IMR-90 (cell line): ENCODE measurements around the gene DRD4. TPM values are rescaled to one million over a fixed set of nuclear protein-coding genes. Genes with fewer than 3 reads are reported as not detected.
A peak's percentile ranks its signal among the peaks of the same experiment; 100 is the strongest.

Experiments
- ATAC-seq: fragments of 200-7000 bp; cut with Tn5 transposase; 2 replicates; pipeline ENCODE4 v1.9.1; 2020; ENCODE audit warnings: low read depth, mild to moderate bottlenecking, moderate library complexity
- BruUV-seq: library from RNA; stranded (reverse); fragments of 400-500 nt; replicated peaks from 2 replicates; lab custom pipeline; 2021; lab: Mats Ljungman, UMichigan
- CTCF ChIA-PET: fragments of 300-600 bp; formaldehyde crosslinking; extraction: SDS; loops from one replicate; lab custom pipeline; 2021; ENCODE audit warnings: antibody characterized with exemption; lab: Yijun Ruan, JAX
- POLR2A ChIA-PET: fragments of 300-600 bp; sonication (Branson Sonifier 250); formaldehyde crosslinking; loops from one replicate; lab custom pipeline; 2022; ENCODE audit warnings: antibody characterized with exemption; ENCODE audit not compliant: unreplicated experiment; lab: Charles Lee
- DNase-seq: peaks from one replicate; pipeline ENCODE4 v3.0.0; 2013
- H2AFZ ChIP-seq: replicated peaks from 2 replicates; pipeline ENCODE3; 2013; ENCODE audit warnings: low read length, mild to moderate bottlenecking; ENCODE audit not compliant: poor library complexity
- H2AK5ac ChIP-seq: 2 replicates; pipeline ENCODE4 v1.6.1; 2013; ENCODE audit warnings: low read depth, low read length, inconsistent platforms
- H2AK9ac ChIP-seq: replicated peaks from 2 replicates; pipeline ENCODE3; 2013; ENCODE audit warnings: mild to moderate bottlenecking, low read depth, low read length, moderate library complexity; ENCODE audit not compliant: poor library complexity
- H2BK120ac ChIP-seq: 2 replicates; pipeline ENCODE4 v1.6.1; 2013; ENCODE audit warnings: low read depth, low read length, inconsistent platforms
- H2BK15ac ChIP-seq: 3 replicates; pipeline ENCODE4 v1.6.1; 2013; ENCODE audit warnings: low read depth, low read length, inconsistent platforms
- H2BK20ac ChIP-seq: 2 replicates; pipeline ENCODE4 v1.6.1; 2013; ENCODE audit warnings: low read depth, mild to moderate bottlenecking, inconsistent platforms, low read length, moderate library complexity
- H2BK5ac ChIP-seq: 2 replicates; pipeline ENCODE4 v1.6.1; 2013; ENCODE audit warnings: mild to moderate bottlenecking, low read depth, low read length, inconsistent platforms; ENCODE audit not compliant: poor library complexity, severe bottlenecking
- H3K14ac ChIP-seq: replicated peaks from 2 replicates; pipeline ENCODE4 v1.6.1; 2013; ENCODE audit warnings: low read depth, low read length, inconsistent platforms
- H3K18ac ChIP-seq: 2 replicates; pipeline ENCODE4 v1.6.1; 2013; ENCODE audit warnings: low read depth, low read length, control low read depth
- H3K23ac ChIP-seq: 2 replicates; pipeline ENCODE4 v1.6.1; 2013; ENCODE audit warnings: low read depth, low read length, inconsistent platforms
- H3K27ac ChIP-seq: 2 replicates; pipeline ENCODE4 v1.5.1; 2013; ENCODE audit warnings: mild to moderate bottlenecking, control low read depth, low read length; ENCODE audit not compliant: insufficient read depth
- H3K27me3 ChIP-seq: 2 replicates; pipeline ENCODE4 v1.6.1; 2013; ENCODE audit warnings: low read length; ENCODE audit not compliant: control insufficient read depth, insufficient read depth
- H3K36me3 ChIP-seq: 2 replicates; pipeline ENCODE4 v1.6.1; 2013; ENCODE audit warnings: low read length, mixed read lengths; ENCODE audit not compliant: control insufficient read depth, insufficient read depth
- H3K4ac ChIP-seq: 2 replicates; pipeline ENCODE4 v1.6.1; 2013; ENCODE audit warnings: low read depth, low read length, inconsistent platforms
- H3K4me1 ChIP-seq: 2 replicates; pipeline ENCODE4 v1.6.1; 2013; ENCODE audit warnings: low read length, mixed read lengths; ENCODE audit not compliant: control insufficient read depth, insufficient read depth
- H3K4me2 ChIP-seq: 2 replicates; pipeline ENCODE4 v1.6.1; 2013; ENCODE audit warnings: low read depth, mild to moderate bottlenecking, control low read depth, low read length, moderate library complexity
- H3K4me3 ChIP-seq: 2 replicates; pipeline ENCODE4 v1.5.1; 2013; ENCODE audit warnings: low read depth, mild to moderate bottlenecking, control low read depth, low read length, moderate library complexity; ENCODE audit not compliant: insufficient read depth
- H3K56ac ChIP-seq: 2 replicates; pipeline ENCODE4 v1.6.1; 2013; ENCODE audit warnings: low read length, inconsistent platforms; ENCODE audit not compliant: insufficient read depth; ENCODE audit errors: extremely low read depth
- H3K79me1 ChIP-seq, 2 experiments: 2 replicates each; pipeline ENCODE4 v1.6.1; 2013; ENCODE audit warnings: low read length in 2 of 2, inconsistent platforms in 1 of 2, low read depth in 1 of 2
- H3K9ac ChIP-seq: 2 replicates; pipeline ENCODE4 v1.6.1; 2013; ENCODE audit warnings: low read depth, low read length, control low read depth
- H3K9me1 ChIP-seq: 2 replicates; pipeline ENCODE4 v1.6.1; 2013; ENCODE audit warnings: low read length, inconsistent platforms; ENCODE audit not compliant: insufficient read depth
- H3K9me3 ChIP-seq: 2 replicates; pipeline ENCODE4 v1.6.1; 2013; ENCODE audit warnings: low read length; ENCODE audit not compliant: control insufficient read depth, insufficient read depth
- H4K20me1 ChIP-seq: 2 replicates; pipeline ENCODE4 v1.6.1; 2013; ENCODE audit warnings: low read length, inconsistent platforms; ENCODE audit not compliant: insufficient read depth
- H4K5ac ChIP-seq: 2 replicates; pipeline ENCODE4 v1.6.1; 2013; ENCODE audit warnings: mild to moderate bottlenecking, low read depth, low read length, control low read depth
- H4K8ac ChIP-seq, 2 experiments: 2 replicates each; pipeline ENCODE4 v1.6.1; 2013; ENCODE audit warnings: low read depth in 2 of 2, low read length in 2 of 2, control low read depth in 1 of 2, inconsistent platforms in 1 of 2
- H4K91ac ChIP-seq: 2 replicates; pipeline ENCODE4 v1.6.1; 2013; ENCODE audit warnings: low read depth, low read length, inconsistent platforms; ENCODE audit not compliant: insufficient read depth
- BHLHE40 ChIP-seq: fragments of 150-350 bp; IDR thresholded peaks from 2 replicates; pipeline ENCODE4 v1.6.1; 2016; ENCODE audit warnings: mild to moderate bottlenecking, low read depth, low read length
- CEBPB ChIP-seq: IDR thresholded peaks from 2 replicates; pipeline ENCODE4 v1.6.1; 2012; ENCODE audit warnings: low read depth, low read length, improper control_type of control experiment
- CHD1 ChIP-seq: IDR thresholded peaks from 2 replicates; pipeline ENCODE4 v1.6.1; 2012; ENCODE audit warnings: low read depth, low read length, improper control_type of control experiment
- ELK1 ChIP-seq: fragments of 150-350 bp; IDR thresholded peaks from 2 replicates; pipeline ENCODE4 v1.6.1; 2016; ENCODE audit warnings: low read depth, mild to moderate bottlenecking, low read length, moderate library complexity, borderline replicate concordance
- FOS ChIP-seq: fragments of 150-350 bp; IDR thresholded peaks from 2 replicates; pipeline ENCODE4 v1.6.1; 2016; ENCODE audit warnings: low read depth, low read length
- MAZ ChIP-seq: IDR thresholded peaks from 2 replicates; pipeline ENCODE4 v1.6.1; 2012; ENCODE audit warnings: low read depth, mild to moderate bottlenecking, low read length, improper control_type of control experiment, moderate library complexity, borderline replicate concordance
- MXI1 ChIP-seq: IDR thresholded peaks from 2 replicates; pipeline ENCODE4 v1.6.1; 2012; ENCODE audit warnings: low read depth, mild to moderate bottlenecking, low read length, moderate library complexity, borderline replicate concordance
- RFX5 ChIP-seq: IDR thresholded peaks from 2 replicates; pipeline ENCODE4 v1.8.0; 2012; ENCODE audit warnings: low read depth, mild to moderate bottlenecking, low read length, moderate library complexity
- USF2 ChIP-seq: fragments of 150-350 bp; IDR thresholded peaks from 2 replicates; pipeline ENCODE4 v1.6.1; 2017; ENCODE audit warnings: mild to moderate bottlenecking, antibody characterized with exemption, low read length, low read depth
- WGBS, 2 experiments: methylation state at CpG; one replicate each; pipeline versions ENCODE4 v1.1.5 to v1.1.7; 2013; ENCODE audit warnings: missing lambda C conversion rate in 2 of 2; ENCODE audit not compliant: insufficient read length in 1 of 2; ENCODE audit errors: extremely low coverage in 2 of 2; 5-methylcytosine and 5-hydroxymethylcytosine counted together
- dilution Hi-C: fragments of 300-500 bp; cut with HindIII; formaldehyde crosslinking; loops from one replicate; pipeline ENCODE4 v1.14.3; 2018; ENCODE audit warnings: low sequenced_read_pairs; ENCODE audit not compliant: unreplicated experiment
- in situ Hi-C: fragments of 300-500 bp; cut with MboI; formaldehyde crosslinking; loops from 3 replicates; pipeline ENCODE4 v1.14.3; 2019; ENCODE audit warnings: low sequenced_read_pairs, inconsistent platforms, mixed read lengths
- intact Hi-C: fragments of 100-400 bp; cut with micrococcal nuclease; formaldehyde crosslinking; loops from 2 replicates; pipeline ENCODE4 v1.10.0; 2022
- polyA plus RNA-seq, 3 experiments: library from polyadenylated mRNA; depleted of rRNA; stranded (reverse); fragments of >200 nt; gene quantifications; 2 replicates each; pipeline ENCODE4 v1.2.3, GENCODE V29; 2012; ENCODE audit warnings: low replicate concordance in 1 of 3
- total RNA-seq: library from RNA; depleted of rRNA; stranded (reverse); fragments of >200 nt; gene quantifications from 2 replicates; pipeline ENCODE4 v1.2.3, GENCODE V29; 2012

Gene DRD4
- total and polyA plus RNA-seq, 2 of the 4 experiments (the other 2 are of a cell fraction), result not detected

DNA sequence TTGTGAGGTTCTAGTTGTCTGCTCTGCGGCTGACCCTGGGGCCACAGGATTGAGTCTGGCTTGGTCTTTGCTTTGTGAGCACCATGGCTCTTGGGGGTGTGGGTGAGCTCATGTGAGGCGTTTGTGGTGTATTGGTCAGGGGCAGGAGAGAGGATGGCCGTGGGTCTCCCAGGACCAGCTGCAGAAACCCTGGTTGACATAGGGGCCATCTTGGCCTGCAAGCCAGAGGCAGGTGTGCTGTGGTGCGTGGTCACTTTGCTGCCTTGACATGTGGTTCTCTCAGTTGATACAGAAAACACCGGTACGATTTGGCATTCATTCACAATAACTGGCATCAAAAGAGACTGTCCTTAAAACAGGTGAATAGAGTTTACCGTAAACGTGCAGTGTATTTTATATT, 49.5 kb upstream of the DRD4 start (continued):
- TF ChIP-seq ELK1 (no peak), USF2 (no peak), RFX5 (no peak)

DNA sequence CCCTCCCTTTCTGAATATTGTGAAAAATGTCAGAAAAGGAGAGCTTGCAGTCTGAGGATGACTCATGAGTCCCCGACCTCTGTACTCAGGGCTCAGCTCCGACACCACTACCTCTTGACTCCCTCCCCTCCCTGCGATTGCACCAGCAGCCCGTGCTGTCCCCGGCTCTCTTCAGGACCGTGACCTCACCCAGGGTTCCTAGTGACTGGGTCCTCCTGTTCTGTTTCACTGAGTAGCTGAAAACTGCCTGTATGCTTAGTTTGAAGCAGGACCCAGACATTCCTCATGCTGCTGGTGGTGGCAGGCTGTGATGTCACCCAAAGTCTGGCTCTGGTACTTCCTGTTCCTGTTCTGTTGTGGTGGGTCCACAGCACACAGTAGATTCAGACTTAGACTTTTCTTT, 49.1 kb upstream of the DRD4 start:
- H4K5ac ChIP-seq, result no peak overlapping the region
- H3K4me1 ChIP-seq, result peaks cover 7% of the 10 kb centered on the region; the same call in 1 of the 2 replicates
- DNase-seq (peak; percentile 58), ATAC-seq (peak; percentile 94)
- H3K27ac ChIP-seq, result peak overlapping the region; percentile 44
- no peak overlapping the region for H2BK20ac ChIP-seq
- no peak overlapping the region for H3K4me3 ChIP-seq
- H3K27me3 ChIP-seq, result no peaks in the 10 kb centered on the region
- H3K18ac ChIP-seq, result no peak overlapping the region
- POLR2A ChIA-PET, result no interaction called here
- TF ChIP-seq CHD1, result no peak
- TF ChIP-seq FOS, result 0 out of 2 replicates have a peak, but pooled peaks have one; percentile 34
- no peak for TF ChIP-seq ELK1
- TF ChIP-seq MXI1, result no peak
- TF ChIP-seq BHLHE40, result peak; percentile 64
- TF ChIP-seq MAZ, result peak; percentile 54
- peak; percentile 70 for TF ChIP-seq CEBPB
- no peak overlapping the region for H2AK9ac ChIP-seq
- in situ Hi-C loops, result no loop called here
- H3K56ac ChIP-seq, result no peak overlapping the region
- H3K79me1 ChIP-seq, result peaks cover 37 to 72% of the 10 kb centered on the region in 2 experiments
- dilution Hi-C loops, result no loop called here
- peaks cover 59% of the 10 kb centered on the region for H3K36me3 ChIP-seq
- no peak overlapping the region for H3K9ac ChIP-seq
- no peak overlapping the region for H3K23ac ChIP-seq
- H3K9me3 ChIP-seq, result no peaks in the 10 kb centered on the region
- H2BK120ac ChIP-seq, result no peak overlapping the region
- CTCF ChIA-PET, result no interaction called here
- H2BK15ac ChIP-seq, result no peak overlapping the region
- H3K9me1 ChIP-seq, result peaks cover 12% of the 10 kb centered on the region; the same call in 1 of the 2 replicates
- no TSS peak for BruUV-seq
- no peak overlapping the region for H3K14ac ChIP-seq
- no peak overlapping the region for H3K4me2 ChIP-seq
- peak overlapping the region; percentile 57 for H2AFZ ChIP-seq
- H4K8ac ChIP-seq, result no peak overlapping the region
- H4K91ac ChIP-seq, result no peak overlapping the region
- peak overlapping the region; percentile 40; the same call in 1 of the 2 replicates for H3K4ac ChIP-seq
- 0 out of 2 replicates have a peak overlapping the region, but pooled peaks have one; percentile 21 for H2AK5ac ChIP-seq
- peak overlapping the region; percentile 48 for H2BK5ac ChIP-seq
- peaks cover 71% of the 10 kb centered on the region for H4K20me1 ChIP-seq
- intact Hi-C loops, result no loop called here
- WGBS, 2 experiments, result no CpG with 5 or more reads among the region's 6 CpGs
